Ovary (tissue), 3 donors: ENCODE measurements around the gene CTDSPL2.

Source experiments
- CTCF ChIP-seq, 3 donors: fragments of 450-650 bp in 2 of 3; fragments of 200-600 bp in 1 of 3; IDR thresholded peaks; one replicate each; pipeline versions ENCODE4 v1.5.1 to v1.8.0; 2016 to 2022; ENCODE audit warnings: antibody characterized with exemption in 3 of 3, mild to moderate bottlenecking in 1 of 3
- EP300 ChIP-seq: sonication (generic); formaldehyde crosslinking; IDR thresholded peaks from one replicate; pipeline ENCODE4 v1.6.1; 2017; ENCODE audit warnings: antibody characterized with exemption
- POLR2A ChIP-seq: fragments of 450-650 bp; IDR thresholded peaks from one replicate; pipeline ENCODE4 v1.6.1; 2017; ENCODE audit warnings: antibody characterized with exemption, mild to moderate bottlenecking, moderate library complexity
- donor health status: DM: no; HTN: no; CAD: no.

- TF ChIP-seq CTCF (IDR thresholded peaks at IDR 0.05): no peak
- TF ChIP-seq POLR2A: no peak
- TF ChIP-seq EP300: no peak
Measured at GRCh38 chr15:44532689-44533088, 105.3 kb downstream of the CTDSPL2 start.
